ENCODE results near the gene BICRAL.

- TF ChIP-seq POLR2AphosphoS5 (IDR thresholded peaks at IDR 0.05; ENCODE audit: borderline replicate concordance, low read depth, low read length) (no peak), EZH2 (IDR thresholded peaks at IDR 0.05) (no peak), FOXP2 (optimal IDR thresholded peaks at IDR 0.05; ENCODE audit: control extremely low read depth, extremely low read length, insufficient read depth) (no peak)
Observed at GRCh38 chr6:42915732-42916131, 133.9 kb downstream of the BICRAL start, which contains the start of gene PTCRA.

All from SK-N-MC (cell line).